ENCODE measurements around the gene IL16.
A peak's percentile ranks its signal among the peaks of the same experiment; 100 is the strongest.

Gene IL16

DNA sequence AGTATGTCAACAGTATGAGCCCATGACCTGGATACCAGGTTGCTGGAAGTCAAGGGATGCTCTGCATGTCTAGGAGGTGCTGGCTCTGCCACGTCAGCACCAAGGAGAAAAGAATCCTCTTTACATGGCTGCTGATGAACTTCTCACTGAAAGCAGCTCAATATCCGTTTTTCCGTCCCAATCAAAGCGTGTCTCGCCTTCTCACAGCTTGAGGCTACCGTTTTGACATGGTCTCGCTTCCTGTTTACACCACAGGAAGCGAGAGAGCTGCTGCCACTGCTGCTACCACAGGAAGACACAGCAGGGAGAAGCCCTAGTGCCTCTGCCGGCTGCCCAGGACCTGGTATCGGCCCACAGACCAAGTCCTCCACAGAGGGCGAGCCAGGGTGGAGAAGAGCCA is 100.0 kb downstream of the IL16 start:
- peak; percentile 14 for DNase-seq

DNA sequence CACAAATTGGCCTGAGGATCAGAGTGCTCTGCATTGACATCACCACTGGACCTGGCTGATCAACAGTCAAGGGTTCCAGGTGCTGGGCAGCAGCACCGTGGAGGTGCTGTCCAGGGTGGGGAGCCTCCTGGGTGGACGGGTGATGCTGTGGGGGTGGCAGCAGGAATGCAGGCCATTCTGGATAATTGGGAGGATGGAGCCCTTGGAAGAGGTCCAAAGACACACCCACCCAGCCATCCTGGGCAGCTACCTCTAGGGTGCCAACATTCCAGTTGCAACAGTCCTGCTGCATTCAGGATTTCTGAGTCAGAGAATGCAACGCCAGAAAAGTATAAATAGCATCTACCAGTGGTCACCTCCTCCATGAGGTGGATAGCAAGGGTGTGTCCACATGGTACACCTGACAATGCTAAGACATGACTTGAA is 100.5 kb downstream of the IL16 start:
- peak; percentile 27 for DNase-seq

GRCh38 chr15:81297603-81298575 is 101.2 kb downstream of the IL16 start:
- DNase-seq = no peak

- DNase-seq = no peak
These were observed 101.9 kb downstream of the IL16 start for GRCh38 chr15:81298611-81299010.

DNA sequence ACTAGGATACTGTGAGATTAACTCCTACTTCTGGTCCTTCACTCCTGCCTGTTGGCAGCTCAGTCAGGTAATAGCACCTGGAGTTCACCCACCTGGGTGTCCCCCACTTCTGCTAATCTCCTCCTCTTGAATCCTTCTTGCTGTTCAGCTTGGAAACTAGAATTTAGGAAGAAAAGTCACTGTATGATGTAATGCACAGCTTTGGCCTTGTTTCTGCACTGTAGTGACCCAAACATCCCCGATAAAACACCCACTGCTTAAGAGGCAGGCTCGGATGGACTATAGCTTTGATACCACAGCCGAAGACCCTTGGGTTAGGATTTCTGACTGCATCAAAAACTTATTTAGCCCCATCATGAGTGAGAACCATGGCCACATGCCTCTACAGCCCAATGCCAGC is 102.5 kb downstream of the IL16 start:
- DNase-seq = no peak

- DNase-seq = no peak
These were observed 103.1 kb downstream of the IL16 start for GRCh38 chr15:81299630-81300273.

- no peak for DNase-seq
These were observed 104.7 kb downstream of the IL16 start for GRCh38 chr15:81301385-81301784.

- no peak for DNase-seq
These were observed 105.2 kb downstream of the IL16 start for GRCh38 chr15:81301815-81302399.

DNA sequence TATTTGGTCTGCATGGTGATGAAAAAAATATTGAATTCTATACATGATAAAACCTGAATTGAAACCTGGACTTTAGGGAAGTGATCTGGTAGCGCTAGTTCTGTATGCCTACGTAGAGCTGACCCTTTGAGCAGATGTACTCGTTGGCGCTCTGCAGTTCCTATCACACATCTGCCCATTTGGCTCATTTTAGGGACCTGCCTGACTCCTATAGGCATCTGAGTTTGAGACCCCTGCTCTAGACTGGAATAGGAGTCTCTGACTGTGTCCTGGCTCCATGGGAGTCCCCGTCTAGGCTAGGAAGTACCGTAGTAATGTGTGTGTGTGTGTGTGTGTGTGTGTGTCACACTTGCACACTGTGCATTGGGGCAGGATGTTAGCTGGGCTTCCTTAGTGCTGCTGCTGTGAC is 106.0 kb downstream of the IL16 start:
- DNase-seq = no peak

DNA sequence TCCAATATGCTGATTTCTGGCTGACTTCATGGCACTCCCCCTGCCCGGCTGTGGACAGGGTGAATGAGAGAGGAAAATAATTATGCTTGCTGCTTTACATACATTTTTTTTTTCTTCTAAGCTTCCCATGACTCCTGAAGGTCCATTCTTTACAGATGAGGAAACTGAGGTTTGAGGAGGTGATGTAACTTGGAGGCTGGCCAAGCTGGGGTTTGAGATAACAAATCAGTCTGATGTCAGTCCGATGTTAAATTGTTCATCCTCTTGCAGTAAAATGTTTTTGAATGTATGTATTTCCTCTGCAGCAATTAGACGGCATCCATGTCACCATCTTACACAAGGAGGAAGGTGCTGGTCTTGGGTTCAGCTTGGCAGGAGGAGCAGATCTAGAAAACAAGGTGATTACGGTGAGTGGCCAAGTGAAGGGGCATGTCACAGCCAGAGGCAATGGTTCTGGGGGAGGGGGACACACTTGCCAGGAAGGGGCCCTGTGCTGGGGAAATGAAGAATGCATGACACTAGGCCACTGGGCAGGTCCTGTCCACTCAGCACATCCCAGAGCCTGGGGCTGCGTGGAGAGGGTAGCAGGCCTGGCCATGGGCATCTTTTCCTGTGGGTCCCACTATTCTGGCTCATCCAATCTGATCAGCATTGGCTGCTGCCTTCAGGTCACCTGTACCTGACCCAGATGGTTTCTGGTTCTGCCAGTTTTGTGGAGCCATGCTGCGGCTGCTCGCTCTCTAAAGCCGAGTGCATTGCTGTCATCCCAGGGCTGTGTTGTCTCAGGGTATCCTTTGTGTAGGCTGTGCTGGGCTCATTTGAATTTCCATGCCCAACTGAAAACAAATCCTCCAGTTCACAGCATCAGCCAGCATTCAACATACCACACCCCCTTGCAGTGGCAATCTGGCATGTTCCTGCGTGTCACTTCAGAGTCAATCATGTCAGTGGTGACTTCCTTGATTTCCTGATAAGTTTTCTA is 106.9 kb downstream of the IL16 start:
- no peak for DNase-seq

GRCh38 chr15:81304226-81304625 is 107.5 kb downstream of the IL16 start:
- peak; percentile 64 for DNase-seq

DNA sequence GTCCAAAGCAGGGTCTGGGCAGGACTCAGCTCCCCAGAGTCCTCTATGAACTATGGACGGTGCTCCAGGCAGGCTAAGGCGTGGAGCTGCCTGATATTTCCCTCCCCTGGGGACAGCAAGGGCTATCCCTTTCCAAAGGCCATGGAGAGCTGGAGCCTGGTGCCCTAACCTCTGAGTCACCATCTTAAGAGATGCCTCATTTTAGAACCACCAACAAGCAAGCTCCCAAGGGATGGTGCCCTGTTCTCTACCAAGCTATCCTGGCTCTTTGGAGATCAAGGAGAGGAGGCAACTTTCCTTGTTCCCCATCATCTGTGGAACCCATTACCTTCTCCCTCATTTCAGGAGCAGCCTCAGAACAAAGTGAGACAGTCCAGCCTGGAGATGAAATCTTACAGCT is 111.6 kb downstream of the IL16 start:
- DNase-seq = peak; percentile 34

DNA sequence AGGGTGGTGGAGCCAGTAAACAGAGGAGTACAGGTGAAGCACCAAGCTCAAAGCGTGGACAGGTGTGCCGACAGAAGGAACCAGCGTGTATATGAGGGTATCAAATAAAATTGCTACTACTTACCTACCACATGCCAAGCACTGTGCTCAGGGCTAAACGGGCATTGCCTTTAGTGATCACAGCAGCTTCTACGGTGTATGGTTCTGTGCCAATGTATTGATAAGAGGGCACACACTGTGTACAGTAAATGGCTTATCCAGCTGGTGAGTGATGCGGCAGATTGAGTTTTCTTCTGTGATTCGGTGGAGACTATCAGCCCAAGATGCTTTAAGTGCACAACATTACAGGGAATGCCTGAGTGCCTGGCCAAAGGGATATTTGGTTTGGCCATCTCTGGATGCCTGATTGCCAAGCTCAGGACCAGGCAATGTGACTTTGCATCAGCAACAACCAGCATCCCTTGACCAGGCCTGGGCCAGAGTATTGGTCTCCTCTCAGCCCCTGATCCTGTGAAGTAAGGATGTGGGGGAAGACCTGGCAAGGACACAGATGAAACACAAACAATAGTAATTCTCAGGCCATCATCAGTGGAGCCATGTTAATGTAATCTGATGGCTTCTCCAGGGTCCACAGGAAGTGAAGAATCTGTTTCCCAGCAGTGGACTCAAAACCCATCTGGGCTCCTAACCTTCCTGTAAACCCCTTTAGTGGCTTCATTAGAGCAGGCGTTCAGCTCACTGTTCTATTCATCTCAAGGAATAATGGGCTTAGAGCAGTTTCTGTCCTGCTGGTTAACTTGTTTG is 113.2 kb downstream of the IL16 start:
- no peak for DNase-seq

GRCh38 chr15:81310480-81310879 is 113.8 kb downstream of the IL16 start:
- DNase-seq = no peak

- no peak for DNase-seq
These were observed 115.2 kb downstream of the IL16 start for GRCh38 chr15:81311752-81312464.

- peak; percentile 97 for DNase-seq
These were observed 116.3 kb downstream of the IL16 start for GRCh38 chr15:81312790-81313543.

DNA sequence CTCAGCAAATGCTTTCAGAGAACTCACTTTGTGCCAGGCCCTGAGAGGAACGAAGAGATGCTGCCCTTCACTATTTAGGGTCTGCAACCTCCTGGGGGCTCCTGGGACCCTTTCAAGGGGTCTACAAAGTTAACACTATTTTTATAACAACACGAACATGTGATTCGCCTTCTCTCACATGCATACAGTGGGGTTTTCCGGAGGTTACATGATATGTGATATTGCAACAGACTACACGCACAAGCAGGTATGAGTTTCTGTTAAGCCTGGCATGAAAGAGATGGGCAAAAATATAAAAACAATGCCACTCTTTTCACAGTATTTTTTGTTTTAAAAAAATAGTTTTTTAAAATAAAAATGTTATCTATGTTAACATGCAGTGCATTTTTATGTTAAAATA is 117.0 kb downstream of the IL16 start:
- no peak for DNase-seq

GRCh38 chr15:81314378-81314777 is 117.7 kb downstream of the IL16 start:
- DNase-seq = no peak

DNA sequence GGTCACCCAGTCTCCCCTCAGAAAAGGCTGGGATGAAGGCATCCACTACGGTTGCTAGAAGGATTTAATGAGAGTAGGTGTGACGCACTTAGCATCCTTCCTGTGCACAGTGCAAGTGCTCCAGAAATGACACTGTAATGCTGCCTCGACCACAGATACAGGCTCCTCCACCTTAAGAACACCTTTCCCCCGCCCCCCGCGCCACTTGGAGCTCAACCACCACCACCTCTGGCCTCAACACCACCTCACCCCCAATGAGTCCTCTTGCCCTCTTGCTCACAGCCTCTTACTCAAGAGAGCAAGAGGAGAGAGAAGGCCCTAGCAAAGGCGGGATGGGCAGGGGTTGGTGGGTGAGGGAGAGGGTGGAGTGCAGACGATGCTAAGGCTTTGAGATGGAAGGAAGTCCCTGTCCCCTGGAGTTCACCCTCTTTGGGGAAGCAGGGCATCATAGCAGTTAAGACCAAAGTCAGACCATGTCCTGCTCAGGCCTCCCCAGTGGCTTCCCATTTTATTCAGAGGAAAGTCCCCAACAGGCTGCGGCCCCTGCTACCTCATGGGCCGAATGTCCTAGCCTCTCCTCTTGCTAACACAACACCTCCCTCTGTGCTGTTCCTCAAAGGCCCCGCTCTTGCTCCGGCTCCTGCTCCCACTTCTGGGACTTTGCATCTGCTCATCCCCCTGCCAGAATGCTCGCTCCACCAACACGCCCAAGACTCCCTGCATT is 118.9 kb downstream of the IL16 start:
- DNase-seq = no peak
